Measurements from ENCODE around the gene TAS1R1.

- TF ChIP-seq CTCF (IDR thresholded peaks at IDR 0.05; ENCODE audit: poor library complexity) (no peak), EZH2 (IDR thresholded peaks at IDR 0.05; ENCODE audit: borderline replicate concordance) (no peak), EZH2phosphoT487 (IDR thresholded peaks at IDR 0.05; ENCODE audit: low read depth, severe bottlenecking, unreplicated experiment) (no peak)
These were observed 33.9 kb downstream of the TAS1R1 start for GRCh38 chr1:6588893-6589520.
